Progenitor cell of endocrine pancreas (in vitro differentiated cells): ENCODE data around the gene LDLRAD4. TPM values are rescaled to one million over a fixed set of nuclear protein-coding genes. Genes with fewer than 3 reads are reported as not detected.
"Not testable (repeated sequence)": the region's sequence is repeated elsewhere in the genome, so short reads cannot be mapped to it uniquely, and the experiment has no call there.

ENCODE experiments used
- DNase-seq: peaks from one replicate; pipeline ENCODE4 v3.0.0; 2021; ENCODE audit warnings: low spot score; ENCODE audit not compliant: unreplicated experiment
- H3K27ac Mint-ChIP-seq: 2 replicates; pipeline ENCODE4 v1.8.0; 2021; ENCODE audit warnings: mild to moderate bottlenecking, moderate library complexity, mixed read lengths
- H3K27me3 Mint-ChIP-seq: 2 replicates; pipeline ENCODE4 v1.8.0; 2021; ENCODE audit warnings: mixed read lengths
- H3K36me3 Mint-ChIP-seq: 2 replicates; pipeline ENCODE4 v1.8.0; 2022; ENCODE audit warnings: mixed read lengths; ENCODE audit not compliant: insufficient read depth
- H3K4me1 Mint-ChIP-seq: 2 replicates; pipeline ENCODE4 v1.8.0; 2021; ENCODE audit warnings: low read depth, mixed read lengths
- H3K4me3 Mint-ChIP-seq: 2 replicates; pipeline ENCODE4 v1.8.0; 2021; ENCODE audit warnings: low read depth, mild to moderate bottlenecking, moderate library complexity, mixed read lengths
- H3K9me3 Mint-ChIP-seq: 2 replicates; pipeline ENCODE4 v1.8.0; 2021; ENCODE audit warnings: low read depth, mixed read lengths
- CTCF ChIP-seq: fragments of 200-600 bp; sonication (generic); IDR thresholded peaks from one replicate; pipeline ENCODE4 v1.5.0; 2021; ENCODE audit warnings: antibody characterized with exemption, mild to moderate bottlenecking; ENCODE audit not compliant: unreplicated experiment
- total RNA-seq: library from RNA; stranded (reverse); gene quantifications from 2 replicates; pipeline ENCODE4 v1.2.1, GENCODE V29; 2021

Gene LDLRAD4
- total RNA-seq, 1 donor from 2014 or later: 3.8 TPM

GRCh38 chr18:13260197-13260934 is 41.8 kb downstream of the LDLRAD4 start:
- H3K9me3 Mint-ChIP-seq: no peaks in the 10 kb centered on the region
- TF ChIP-seq CTCF: no peak
- no peaks in the 10 kb centered on the region for H3K36me3 Mint-ChIP-seq
- peaks cover 23% of the 10 kb centered on the region for H3K27me3 Mint-ChIP-seq
- no peaks in the 10 kb centered on the region for H3K4me1 Mint-ChIP-seq
- no peak overlapping the region for H3K4me3 Mint-ChIP-seq
- DNase-seq: no peak
- H3K27ac Mint-ChIP-seq: no peak overlapping the region

- DNase-seq: no peak
- H3K4me1 Mint-ChIP-seq: no peaks in the 10 kb centered on the region
- TF ChIP-seq CTCF: no peak
- H3K4me3 Mint-ChIP-seq: no peak overlapping the region
- no peak overlapping the region for H3K27ac Mint-ChIP-seq
- H3K9me3 Mint-ChIP-seq: no peaks in the 10 kb centered on the region
- H3K36me3 Mint-ChIP-seq: no peaks in the 10 kb centered on the region
- peaks cover 22% of the 10 kb centered on the region for H3K27me3 Mint-ChIP-seq
Measured at GRCh38 chr18:13260935-13261640, 42.5 kb downstream of the LDLRAD4 start.

GRCh38 chr18:13261661-13262357 is 43.2 kb downstream of the LDLRAD4 start:
- no peak for TF ChIP-seq CTCF
- no peak overlapping the region for H3K27ac Mint-ChIP-seq

GRCh38 chr18:13262358-13262680 is 43.8 kb downstream of the LDLRAD4 start:
- H3K4me3 Mint-ChIP-seq, H3K27ac Mint-ChIP-seq, DNase-seq, H3K9me3 Mint-ChIP-seq, H3K4me1 Mint-ChIP-seq, H3K36me3 Mint-ChIP-seq: not testable (repeated sequence)
- peaks cover 25% of the 10 kb centered on the region for H3K27me3 Mint-ChIP-seq

More at GRCh38 chr18:13261661-13262357, 43.2 kb downstream of the LDLRAD4 start:
- no peak overlapping the region for H3K4me3 Mint-ChIP-seq
- H3K4me1 Mint-ChIP-seq: no peaks in the 10 kb centered on the region
- H3K9me3 Mint-ChIP-seq: no peaks in the 10 kb centered on the region
- no peaks in the 10 kb centered on the region for H3K36me3 Mint-ChIP-seq
- DNase-seq: no peak
- peaks cover 22% of the 10 kb centered on the region for H3K27me3 Mint-ChIP-seq

GRCh38 chr18:13262839-13263691 is 44.5 kb downstream of the LDLRAD4 start:
- Mint-ChIP-seq H3K27me3 (peaks cover 29% of the 10 kb centered on the region), H3K36me3 (no peaks in the 10 kb centered on the region), H3K9me3 (no peaks in the 10 kb centered on the region), H3K27ac (no peak overlapping the region), H3K4me1 (no peaks in the 10 kb centered on the region), H3K4me3 (no peak overlapping the region)
- no peak for DNase-seq
- TF ChIP-seq CTCF: no peak
